ENCODE data around the gene ZNF674. TPM values are rescaled to one million over a fixed set of nuclear protein-coding genes. Genes with fewer than 3 reads are reported as not detected.

ZNF674 gene
- polyA plus RNA-seq, 1 donor from 2014 or later = 10.8 TPM

DNA sequence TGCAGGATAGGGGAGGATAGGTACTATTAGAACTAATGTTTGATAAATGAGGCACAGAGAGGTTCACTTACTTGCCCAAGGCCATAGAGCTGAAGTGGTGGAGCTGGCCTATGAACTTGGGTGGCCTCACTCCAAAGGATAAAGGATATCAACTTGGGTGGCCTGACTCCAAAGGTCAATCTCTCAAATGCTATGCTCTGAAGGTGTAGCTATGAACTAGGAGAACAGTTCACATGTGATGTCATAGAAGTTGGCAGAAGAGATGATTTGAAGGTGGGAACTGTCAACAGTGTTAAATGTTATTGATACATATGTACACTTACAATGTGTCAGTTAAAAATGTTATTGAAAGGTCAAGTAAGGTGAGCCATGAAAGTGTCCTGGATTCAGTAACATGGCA, 22.2 kb upstream of the ZNF674 start:
- H3F3A ChIP-seq (ENCODE audit: insufficient read depth, low read length, poor library complexity, severe bottlenecking) = no peaks in the 10 kb centered on the region
- no peak overlapping the region for H3K4me3 ChIP-seq (ENCODE audit: low read length)
- H3K27ac ChIP-seq (ENCODE audit: low read length) = no peak overlapping the region
- no peaks in the 10 kb centered on the region for H3K9me3 ChIP-seq (ENCODE audit: low read length)
- no peaks in the 10 kb centered on the region for H3K9me2 ChIP-seq (ENCODE audit: insufficient read depth, low read length)
- no peak overlapping the region for H2AFZ ChIP-seq (ENCODE audit: low read depth, low read length)
- H3K4me2 ChIP-seq (ENCODE audit: low read length) = no peak overlapping the region
- TF ChIP-seq, protein P1, sequence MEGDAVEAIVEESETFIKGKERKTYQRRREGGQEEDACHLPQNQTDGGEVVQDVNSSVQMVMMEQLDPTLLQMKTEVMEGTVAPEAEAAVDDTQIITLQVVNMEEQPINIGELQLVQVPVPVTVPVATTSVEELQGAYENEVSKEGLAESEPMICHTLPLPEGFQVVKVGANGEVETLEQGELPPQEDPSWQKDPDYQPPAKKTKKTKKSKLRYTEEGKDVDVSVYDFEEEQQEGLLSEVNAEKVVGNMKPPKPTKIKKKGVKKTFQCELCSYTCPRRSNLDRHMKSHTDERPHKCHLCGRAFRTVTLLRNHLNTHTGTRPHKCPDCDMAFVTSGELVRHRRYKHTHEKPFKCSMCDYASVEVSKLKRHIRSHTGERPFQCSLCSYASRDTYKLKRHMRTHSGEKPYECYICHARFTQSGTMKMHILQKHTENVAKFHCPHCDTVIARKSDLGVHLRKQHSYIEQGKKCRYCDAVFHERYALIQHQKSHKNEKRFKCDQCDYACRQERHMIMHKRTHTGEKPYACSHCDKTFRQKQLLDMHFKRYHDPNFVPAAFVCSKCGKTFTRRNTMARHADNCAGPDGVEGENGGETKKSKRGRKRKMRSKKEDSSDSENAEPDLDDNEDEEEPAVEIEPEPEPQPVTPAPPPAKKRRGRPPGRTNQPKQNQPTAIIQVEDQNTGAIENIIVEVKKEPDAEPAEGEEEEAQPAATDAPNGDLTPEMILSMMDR (IDR thresholded peaks at IDR 0.05; ENCODE audit: poor library complexity, severe bottlenecking) = no peak
- no peak for TF ChIP-seq RAD21 (conservative IDR thresholded peaks at IDR 0.05)
- TF ChIP-seq POLR2AphosphoS5 (IDR thresholded peaks at IDR 0.05) = no peak
- TF ChIP-seq MXI1 (conservative IDR thresholded peaks at IDR 0.05; ENCODE audit: poor library complexity, severe bottlenecking) = no peak
- TF ChIP-seq EZH2 (IDR thresholded peaks at IDR 0.05; ENCODE audit: borderline replicate concordance, insufficient read depth, low read length, poor library complexity, severe bottlenecking) = no peak
- TF ChIP-seq, protein P2, sequence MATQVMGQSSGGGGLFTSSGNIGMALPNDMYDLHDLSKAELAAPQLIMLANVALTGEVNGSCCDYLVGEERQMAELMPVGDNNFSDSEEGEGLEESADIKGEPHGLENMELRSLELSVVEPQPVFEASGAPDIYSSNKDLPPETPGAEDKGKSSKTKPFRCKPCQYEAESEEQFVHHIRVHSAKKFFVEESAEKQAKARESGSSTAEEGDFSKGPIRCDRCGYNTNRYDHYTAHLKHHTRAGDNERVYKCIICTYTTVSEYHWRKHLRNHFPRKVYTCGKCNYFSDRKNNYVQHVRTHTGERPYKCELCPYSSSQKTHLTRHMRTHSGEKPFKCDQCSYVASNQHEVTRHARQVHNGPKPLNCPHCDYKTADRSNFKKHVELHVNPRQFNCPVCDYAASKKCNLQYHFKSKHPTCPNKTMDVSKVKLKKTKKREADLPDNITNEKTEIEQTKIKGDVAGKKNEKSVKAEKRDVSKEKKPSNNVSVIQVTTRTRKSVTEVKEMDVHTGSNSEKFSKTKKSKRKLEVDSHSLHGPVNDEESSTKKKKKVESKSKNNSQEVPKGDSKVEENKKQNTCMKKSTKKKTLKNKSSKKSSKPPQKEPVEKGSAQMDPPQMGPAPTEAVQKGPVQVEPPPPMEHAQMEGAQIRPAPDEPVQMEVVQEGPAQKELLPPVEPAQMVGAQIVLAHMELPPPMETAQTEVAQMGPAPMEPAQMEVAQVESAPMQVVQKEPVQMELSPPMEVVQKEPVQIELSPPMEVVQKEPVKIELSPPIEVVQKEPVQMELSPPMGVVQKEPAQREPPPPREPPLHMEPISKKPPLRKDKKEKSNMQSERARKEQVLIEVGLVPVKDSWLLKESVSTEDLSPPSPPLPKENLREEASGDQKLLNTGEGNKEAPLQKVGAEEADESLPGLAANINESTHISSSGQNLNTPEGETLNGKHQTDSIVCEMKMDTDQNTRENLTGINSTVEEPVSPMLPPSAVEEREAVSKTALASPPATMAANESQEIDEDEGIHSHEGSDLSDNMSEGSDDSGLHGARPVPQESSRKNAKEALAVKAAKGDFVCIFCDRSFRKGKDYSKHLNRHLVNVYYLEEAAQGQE (IDR thresholded peaks at IDR 0.05; ENCODE audit: borderline replicate concordance) = no peak
- no peak for TF ChIP-seq EP300 (conservative IDR thresholded peaks at IDR 0.05; ENCODE audit: poor library complexity, severe bottlenecking)
- no peak for TF ChIP-seq SMC3 (conservative IDR thresholded peaks at IDR 0.05; ENCODE audit: poor library complexity)
- TF ChIP-seq TAF1 (IDR thresholded peaks at IDR 0.05; ENCODE audit: low read depth) = no peak
- no peaks in the 10 kb centered on the region for H3K36me3 ChIP-seq (ENCODE audit: insufficient read depth, low read length)
- no peak overlapping the region for H3K9ac ChIP-seq (ENCODE audit: low read length)
- no peaks in the 10 kb centered on the region for H3K79me2 ChIP-seq (replicated peaks; ENCODE audit: insufficient read depth, low read length)
- no peaks in the 10 kb centered on the region for H4K20me1 ChIP-seq (ENCODE audit: insufficient read depth)
- H3K27me3 ChIP-seq (ENCODE audit: insufficient read depth, low read depth, low read length) = no peaks in the 10 kb centered on the region

DNA sequence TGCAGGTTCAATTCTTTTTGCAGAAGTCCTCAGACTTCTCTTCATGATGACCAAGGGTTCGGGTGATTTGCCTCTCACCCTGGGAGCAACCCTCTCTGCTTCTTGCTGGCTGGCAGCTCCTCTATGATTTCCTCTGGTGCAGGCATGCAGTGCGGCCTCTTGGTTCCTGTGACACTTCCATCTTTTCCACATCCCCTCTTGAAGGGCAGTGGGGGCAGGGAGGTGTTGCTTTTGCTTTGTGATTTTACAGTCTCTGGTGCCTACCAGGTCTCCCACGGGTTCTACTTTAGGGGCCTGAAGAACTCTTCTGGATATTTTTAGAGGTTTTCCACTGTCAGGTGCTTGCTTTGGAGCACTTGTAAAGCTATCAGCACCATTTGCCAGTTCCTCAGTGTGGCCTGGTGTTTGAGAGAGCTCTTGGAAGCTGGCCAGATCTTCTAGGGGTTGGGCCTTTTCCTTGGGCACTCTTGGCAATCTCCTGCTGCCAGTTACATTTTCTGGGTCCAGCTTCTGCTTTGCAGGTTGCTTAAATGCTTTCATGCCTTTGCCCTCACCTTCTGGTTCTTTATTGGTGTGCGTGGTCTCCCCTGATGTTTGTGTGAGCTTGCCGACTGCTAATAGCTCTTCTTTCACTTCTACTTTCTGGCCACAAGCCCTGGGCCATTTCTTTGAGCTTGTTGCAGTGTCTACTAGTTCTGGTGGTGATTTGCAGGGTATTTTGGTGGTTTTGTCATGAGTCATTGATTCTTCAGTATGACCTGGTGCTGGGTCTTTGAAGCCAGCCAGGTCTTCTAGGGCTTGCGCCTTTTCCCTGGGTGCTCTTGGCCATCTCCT, 16.8 kb upstream of the ZNF674 start:
- H4K20me1 ChIP-seq (ENCODE audit: insufficient read depth) = no peaks in the 10 kb centered on the region
- no peaks in the 10 kb centered on the region for H3K9me3 ChIP-seq (ENCODE audit: low read length)
- no peak overlapping the region for H3K4me2 ChIP-seq (ENCODE audit: low read length)
- no peak overlapping the region for H3K27ac ChIP-seq (ENCODE audit: low read length)
- no peaks in the 10 kb centered on the region for H3K9me2 ChIP-seq (ENCODE audit: insufficient read depth, low read length)
- H3F3A ChIP-seq (ENCODE audit: insufficient read depth, low read length, poor library complexity, severe bottlenecking) = no peaks in the 10 kb centered on the region
- no peak overlapping the region for H3K9ac ChIP-seq (ENCODE audit: low read length)
- TF ChIP-seq EZH2 (IDR thresholded peaks at IDR 0.05; ENCODE audit: borderline replicate concordance, insufficient read depth, low read length, poor library complexity, severe bottlenecking) (no peak), SMC3 (conservative IDR thresholded peaks at IDR 0.05; ENCODE audit: poor library complexity) (no peak), POLR2AphosphoS5 (IDR thresholded peaks at IDR 0.05) (no peak), MXI1 (conservative IDR thresholded peaks at IDR 0.05; ENCODE audit: poor library complexity, severe bottlenecking) (no peak), TAF1 (IDR thresholded peaks at IDR 0.05; ENCODE audit: low read depth) (no peak), RAD21 (conservative IDR thresholded peaks at IDR 0.05) (no peak), EP300 (conservative IDR thresholded peaks at IDR 0.05; ENCODE audit: poor library complexity, severe bottlenecking) (no peak)
- TF ChIP-seq, protein P2 (IDR thresholded peaks at IDR 0.05; ENCODE audit: borderline replicate concordance) = no peak
- TF ChIP-seq, protein P1 (IDR thresholded peaks at IDR 0.05; ENCODE audit: poor library complexity, severe bottlenecking) = no peak
- no peaks in the 10 kb centered on the region for H3K27me3 ChIP-seq (ENCODE audit: insufficient read depth, low read depth, low read length)
- no peaks in the 10 kb centered on the region for H3K79me2 ChIP-seq (replicated peaks; ENCODE audit: insufficient read depth, low read length)
- no peak overlapping the region for H3K4me3 ChIP-seq (ENCODE audit: low read length)
- H2AFZ ChIP-seq (ENCODE audit: low read depth, low read length) = no peak overlapping the region
- H3K36me3 ChIP-seq (ENCODE audit: insufficient read depth, low read length) = no peaks in the 10 kb centered on the region

Measured in neural cell (in vitro differentiated cells).